OCI-LY7 (cell line): ENCODE data around the gene PPP3CA. TPM values are rescaled to one million over a fixed set of nuclear protein-coding genes. Genes with fewer than 3 reads are reported as not detected.

ENCODE experiments used
- BruUV-seq: library from RNA; stranded (reverse); fragments of 400-500 nt; replicated peaks from 2 replicates; lab custom pipeline; 2021; lab: Mats Ljungman, UMichigan
- CTCF ChIA-PET: fragments of 300-600 bp; sonication (Branson Sonifier 250); formaldehyde crosslinking; loops from one replicate; lab custom pipeline; 2022; ENCODE audit warnings: antibody characterized with exemption; ENCODE audit not compliant: unreplicated experiment; lab: Charles Lee
- POLR2A ChIA-PET: fragments of 300-600 bp; sonication (Branson Sonifier 250); formaldehyde crosslinking; loops from one replicate; lab custom pipeline; 2022; ENCODE audit warnings: antibody characterized with exemption; lab: Charles Lee
- DNase-seq: peaks from one replicate; pipeline ENCODE4 v3.0.0-alpha.2; 2015; ENCODE audit warnings: low spot score
- H2AFZ ChIP-seq: fragments of 200-600 bp; sonication (generic), shearing (Covaris generic); 2 replicates; pipeline ENCODE4 v1.6.1; 2014; ENCODE audit warnings: mild to moderate bottlenecking, antibody characterized with exemption, low read length, moderate library complexity
- H3K27ac ChIP-seq: fragments of 200-600 bp; sonication (generic); 2 replicates; pipeline ENCODE4 v1.5.1; 2014; ENCODE audit warnings: mixed run types, low read depth, mild to moderate bottlenecking, moderate library complexity, low read length, inconsistent platforms; ENCODE audit not compliant: poor library complexity, severe bottlenecking
- H3K36me3 ChIP-seq: fragments of 200-600 bp; sonication (generic); 2 replicates; pipeline ENCODE4 v1.6.1; 2014; ENCODE audit warnings: mild to moderate bottlenecking, antibody characterized with exemption, low read length, moderate library complexity, mixed read lengths; ENCODE audit not compliant: insufficient read depth
- H3K4me1 ChIP-seq: fragments of 200-600 bp; sonication (generic); 2 replicates; pipeline ENCODE4 v1.5.1; 2014; ENCODE audit warnings: mild to moderate bottlenecking, low read length; ENCODE audit not compliant: insufficient read depth, poor library complexity, severe bottlenecking
- H3K4me2 ChIP-seq: fragments of 200-600 bp; sonication (generic); 2 replicates; pipeline ENCODE4 v1.6.1; 2014; ENCODE audit warnings: mild to moderate bottlenecking, low read length
- H3K4me3 ChIP-seq: fragments of 200-600 bp; sonication (generic); 2 replicates; pipeline ENCODE4 v1.5.1; 2014; ENCODE audit warnings: mild to moderate bottlenecking, low read depth, low read length; ENCODE audit not compliant: poor library complexity, severe bottlenecking
- H3K79me2 ChIP-seq: fragments of 200-600 bp; sonication (generic); 2 replicates; pipeline ENCODE4 v1.6.1; 2016; ENCODE audit warnings: low read depth, mild to moderate bottlenecking, low read length, moderate library complexity, mixed read lengths; ENCODE audit not compliant: insufficient read depth
- H3K9me2 ChIP-seq: fragments of 200-600 bp; sonication (generic); 2 replicates; pipeline ENCODE4 v1.6.1; 2016; ENCODE audit warnings: mild to moderate bottlenecking, low read length, mixed read lengths; ENCODE audit not compliant: insufficient read depth
- H3K9me3 ChIP-seq: fragments of 200-600 bp; sonication (generic); 2 replicates; pipeline ENCODE4 v1.6.1; 2014; ENCODE audit warnings: mild to moderate bottlenecking, mixed run types, low read length, mixed read lengths
- H4K20me1 ChIP-seq: fragments of 200-600 bp; sonication (generic); 2 replicates; pipeline ENCODE4 v1.6.1; 2014; ENCODE audit warnings: mild to moderate bottlenecking, antibody characterized with exemption, low read length, moderate library complexity, mixed read lengths; ENCODE audit not compliant: insufficient read depth
- CTCF ChIP-seq: fragments of 200-600 bp; sonication (generic); conservative IDR thresholded peaks from 2 replicates; pipeline ENCODE4 v1.5.1; 2014; ENCODE audit warnings: mild to moderate bottlenecking, antibody characterized with exemption, low read length, moderate library complexity, mixed read lengths
- EZH2phosphoT487 ChIP-seq: fragments of 200-600 bp; sonication (generic); IDR thresholded peaks from 2 replicates; pipeline ENCODE4 v1.6.1; 2018; ENCODE audit warnings: low read depth, borderline replicate concordance, mild to moderate bottlenecking, mixed run types, antibody characterized with exemption, low read length, moderate library complexity, mixed read lengths
- intact Hi-C: fragments of 100-400 bp; cut with micrococcal nuclease; formaldehyde crosslinking; loops from one replicate; pipeline ENCODE4 v1.10.0; 2022; ENCODE audit not compliant: unreplicated experiment
- total RNA-seq, 2 experiments: library from RNA; depleted of rRNA in 1 of 2; stranded (reverse); fragments of >200 nt in 1 of 2; shearing (Covaris generic) in 1 of 2; gene quantifications; 2 replicates each; pipeline ENCODE4 v1.2.3, GENCODE V29; 2014 to 2022

PPP3CA gene
- total RNA-seq, 2 experiments from 2014 or later = 9.2 to 13.6 TPM

GRCh38 chr4:101010987-101011386, 336.3 kb downstream of the PPP3CA start:
- TF ChIP-seq CTCF (no peak), EZH2phosphoT487 (no peak)
- intact Hi-C loops = no loop called here
- POLR2A ChIA-PET = interaction anchor here (0.5 to 0.7 kb wide), 4 partner anchors 9 to 511 kb away, joined by 3 read pairs; no protein-coding TSS in a partner anchor

GRCh38 chr4:101009471-101009870, 337.9 kb downstream of the PPP3CA start:
- no TSS peak for BruUV-seq
- CTCF ChIA-PET = no interaction called here

More at GRCh38 chr4:101010987-101011386, 336.3 kb downstream of the PPP3CA start:
- CTCF ChIA-PET = no interaction called here
- Histone ChIP-seq H3K36me3 (no peaks in the 10 kb centered on the region), H3K9me3 (no peaks in the 10 kb centered on the region), H3K4me2 (no peak overlapping the region), H3K79me2 (no peaks in the 10 kb centered on the region), H3K4me3 (no peak overlapping the region), H3K4me1 (no peaks in the 10 kb centered on the region), H4K20me1 (no peaks in the 10 kb centered on the region), H3K27ac (no peak overlapping the region), H2AFZ (no peak overlapping the region), H3K9me2 (no peaks in the 10 kb centered on the region)
- no peak for DNase-seq
- no TSS peak for BruUV-seq

More at GRCh38 chr4:101009471-101009870, 337.9 kb downstream of the PPP3CA start:
- H3K79me2 ChIP-seq = no peaks in the 10 kb centered on the region
- no peaks in the 10 kb centered on the region for H3K36me3 ChIP-seq
- POLR2A ChIA-PET = interaction anchor here (1.1 kb wide), 1 partner anchor 10 kb away, joined by 5 read pairs; no protein-coding TSS in a partner anchor
- no peak overlapping the region for H2AFZ ChIP-seq
- H3K4me1 ChIP-seq = no peaks in the 10 kb centered on the region
- intact Hi-C loops = no loop called here
- H3K27ac ChIP-seq = no peak overlapping the region
- no peak overlapping the region for H3K4me3 ChIP-seq
- no peaks in the 10 kb centered on the region for H4K20me1 ChIP-seq
- H3K9me3 ChIP-seq = no peaks in the 10 kb centered on the region
- no peak overlapping the region for H3K4me2 ChIP-seq
- H3K9me2 ChIP-seq = no peaks in the 10 kb centered on the region
- TF ChIP-seq EZH2phosphoT487 (no peak), CTCF (no peak)
- DNase-seq = no peak
